H9 (cell line): ENCODE data around the gene TMEM63B. TPM values are rescaled to one million over a fixed set of nuclear protein-coding genes. Genes with fewer than 3 reads are reported as not detected.

ENCODE experiments used
- DNase-seq: peaks from one replicate; pipeline ENCODE4 v3.0.0-alpha.2; 2017
- H2AFZ ChIP-seq: one replicate; pipeline ENCODE4 v1.6.1; 2013; ENCODE audit warnings: mild to moderate bottlenecking, low read length, control low read depth, moderate library complexity
- H2AK5ac ChIP-seq: 2 replicates; pipeline ENCODE4 v1.6.1; 2013; ENCODE audit warnings: low read length, control low read depth, mixed read lengths; ENCODE audit not compliant: insufficient read length
- H2BK120ac ChIP-seq: one replicate; pipeline ENCODE4 v1.6.1; 2013; ENCODE audit warnings: low read depth, mild to moderate bottlenecking, low read length, control low read depth, inconsistent platforms; ENCODE audit not compliant: poor library complexity, severe bottlenecking
- H2BK12ac ChIP-seq: 2 replicates; pipeline ENCODE4 v1.6.1; 2013; ENCODE audit warnings: low read length, control low read depth, mixed read lengths, low read depth; ENCODE audit not compliant: insufficient read length
- H2BK15ac ChIP-seq: 2 replicates; pipeline ENCODE4 v1.6.1; 2013; ENCODE audit warnings: low read depth, low read length, control low read depth
- H2BK20ac ChIP-seq: one replicate; pipeline ENCODE4 v1.6.1; 2013; ENCODE audit warnings: low read depth, mild to moderate bottlenecking, low read length, control low read depth, inconsistent platforms; ENCODE audit not compliant: poor library complexity, severe bottlenecking
- H2BK5ac ChIP-seq: 2 replicates; pipeline ENCODE4 v1.6.1; 2013; ENCODE audit warnings: low read length, control low read depth, mixed read lengths; ENCODE audit not compliant: insufficient read length
- H3K14ac ChIP-seq: 2 replicates; pipeline ENCODE4 v1.6.1; 2013; ENCODE audit warnings: low read length, control low read depth; ENCODE audit not compliant: insufficient read depth
- H3K18ac ChIP-seq: 2 replicates; pipeline ENCODE4 v1.6.1; 2013; ENCODE audit warnings: low read depth, mild to moderate bottlenecking, mixed read lengths, low read length, control low read depth; ENCODE audit not compliant: insufficient read length
- H3K23ac ChIP-seq: 2 replicates; pipeline ENCODE4 v1.6.1; 2013; ENCODE audit warnings: low read length, control low read depth, mixed read lengths, low read depth; ENCODE audit not compliant: insufficient read length
- H3K23me2 ChIP-seq: 2 replicates; pipeline ENCODE4 v1.6.1; 2013; ENCODE audit warnings: low read depth, mild to moderate bottlenecking, mixed read lengths, low read length, control low read depth; ENCODE audit not compliant: insufficient read length, poor library complexity, severe bottlenecking
- H3K27ac ChIP-seq: 2 replicates; pipeline ENCODE4 v1.5.1; 2013; ENCODE audit warnings: low read length, control low read depth, mixed read lengths, low read depth; ENCODE audit not compliant: insufficient read length
- H3K27me3 ChIP-seq: 2 replicates; pipeline ENCODE4 v1.6.1; 2013; ENCODE audit warnings: low read length, control low read depth, inconsistent platforms; ENCODE audit not compliant: insufficient read depth
- H3K4ac ChIP-seq: 2 replicates; pipeline ENCODE4 v1.6.1; 2013; ENCODE audit warnings: low read depth, mild to moderate bottlenecking, control low read depth, inconsistent platforms, low read length, moderate library complexity
- H3K4me1 ChIP-seq: 2 replicates; pipeline ENCODE4 v1.6.1; 2013; ENCODE audit warnings: low read length, control low read depth, inconsistent platforms; ENCODE audit not compliant: insufficient read depth
- H3K4me2 ChIP-seq: 2 replicates; pipeline ENCODE4 v1.6.1; 2013; ENCODE audit warnings: low read length, control low read depth, mixed read lengths; ENCODE audit not compliant: insufficient read length, insufficient read depth
- H3K56ac ChIP-seq: 2 replicates; pipeline ENCODE4 v1.6.1; 2013; ENCODE audit warnings: low read depth, mild to moderate bottlenecking, mixed read lengths, low read length, control low read depth; ENCODE audit not compliant: insufficient read length
- H3K79me1 ChIP-seq: 2 replicates; pipeline ENCODE4 v1.6.1; 2013; ENCODE audit warnings: low read depth, mild to moderate bottlenecking, moderate library complexity, low read length, control low read depth, inconsistent platforms; ENCODE audit not compliant: insufficient read depth, poor library complexity, severe bottlenecking
- H3K79me2 ChIP-seq: 2 replicates; pipeline ENCODE4 v1.6.1; 2013; ENCODE audit warnings: low read length, control low read depth, inconsistent platforms; ENCODE audit not compliant: insufficient read depth
- H3K9ac ChIP-seq: 2 replicates; pipeline ENCODE4 v1.6.1; 2013; ENCODE audit warnings: low read length, control low read depth, mixed read lengths; ENCODE audit not compliant: insufficient read length; ENCODE audit errors: extremely low read depth
- H3K9me3 ChIP-seq: one replicate; pipeline ENCODE4 v1.6.1; 2013; ENCODE audit warnings: low read depth, low read length, inconsistent platforms; ENCODE audit not compliant: control insufficient read depth
- H3T11ph ChIP-seq: one replicate; pipeline ENCODE4 v1.6.1; 2013; ENCODE audit warnings: mild to moderate bottlenecking, low read length, control low read depth, inconsistent platforms
- H4K20me1 ChIP-seq: one replicate; pipeline ENCODE4 v1.6.1; 2013; ENCODE audit not compliant: control insufficient read depth, insufficient read length, insufficient read depth
- H4K5ac ChIP-seq: 2 replicates; pipeline ENCODE4 v1.6.1; 2013; ENCODE audit warnings: low read depth, mild to moderate bottlenecking, mixed read lengths, low read length, control low read depth; ENCODE audit not compliant: insufficient read length
- H4K8ac ChIP-seq: replicated peaks from 2 replicates; pipeline ENCODE4 v1.6.1; 2013; ENCODE audit warnings: low read length, control low read depth, mixed read lengths, low read depth; ENCODE audit not compliant: insufficient read length
- H4K91ac ChIP-seq: 2 replicates; pipeline ENCODE4 v1.6.1; 2013; ENCODE audit warnings: low read depth, mild to moderate bottlenecking, moderate library complexity, mixed read lengths, low read length, control low read depth; ENCODE audit not compliant: insufficient read length
- H3K27ac Mint-ChIP-seq, 3 experiments: 2 replicates in 2 of 3; 3 replicates in 1 of 3; pipeline ENCODE4 v1.8.0; 2020 to 2021; ENCODE audit warnings: mixed read lengths in 3 of 3, mild to moderate bottlenecking in 1 of 3, moderate library complexity in 1 of 3
- H3K27me3 Mint-ChIP-seq: 2 replicates; pipeline ENCODE4 v1.8.0; 2021; ENCODE audit warnings: low read depth, mild to moderate bottlenecking, moderate library complexity, mixed read lengths
- H3K36me3 Mint-ChIP-seq, 3 experiments: 2 replicates in 2 of 3; 3 replicates in 1 of 3; pipeline ENCODE4 v1.8.0; 2020 to 2021; ENCODE audit warnings: low read depth in 3 of 3, mixed read lengths in 3 of 3; ENCODE audit not compliant: insufficient read depth in 1 of 3
- H3K4me1 Mint-ChIP-seq, 2 experiments: 2 replicates each; pipeline ENCODE4 v1.8.0; 2020; ENCODE audit warnings: mixed read lengths in 2 of 2
- H3K4me3 Mint-ChIP-seq, 2 experiments: 2 replicates in 1 of 2; 3 replicates in 1 of 2; pipeline ENCODE4 v1.8.0; 2020 to 2021; ENCODE audit warnings: mild to moderate bottlenecking in 2 of 2, mixed read lengths in 2 of 2, moderate library complexity in 1 of 2
- H3K9me3 Mint-ChIP-seq, 2 experiments: 2 replicates in 1 of 2; 3 replicates in 1 of 2; pipeline ENCODE4 v1.8.0; 2020; ENCODE audit warnings: mild to moderate bottlenecking in 2 of 2, mixed read lengths in 2 of 2, moderate library complexity in 1 of 2
- WGBS: extraction: QIAGEN DNeasy Blood & Tissue Kit; methylation state at CpG from one replicate; pipeline ENCODE4 v1.1.7; 2013; ENCODE audit warnings: missing lambda C conversion rate, low lambda C conversion rate, mixed read lengths; ENCODE audit not compliant: insufficient read length; ENCODE audit errors: extremely low coverage; 5-methylcytosine and 5-hydroxymethylcytosine counted together
- total RNA-seq: library from RNA; stranded (reverse); gene quantifications from 2 replicates; pipeline ENCODE4 v1.2.1, GENCODE V29; 2021
- TF ChIP-seq, protein P1 (sequence below): fragments of 200-600 bp; sonication (generic); conservative IDR thresholded peaks from 3 replicates; pipeline ENCODE4 v1.8.0; 2021; ENCODE audit warnings: antibody characterized with exemption, mild to moderate bottlenecking

Gene TMEM63B
- total RNA-seq, 1 experiment from 2014 or later: 56.3 TPM

DNA sequence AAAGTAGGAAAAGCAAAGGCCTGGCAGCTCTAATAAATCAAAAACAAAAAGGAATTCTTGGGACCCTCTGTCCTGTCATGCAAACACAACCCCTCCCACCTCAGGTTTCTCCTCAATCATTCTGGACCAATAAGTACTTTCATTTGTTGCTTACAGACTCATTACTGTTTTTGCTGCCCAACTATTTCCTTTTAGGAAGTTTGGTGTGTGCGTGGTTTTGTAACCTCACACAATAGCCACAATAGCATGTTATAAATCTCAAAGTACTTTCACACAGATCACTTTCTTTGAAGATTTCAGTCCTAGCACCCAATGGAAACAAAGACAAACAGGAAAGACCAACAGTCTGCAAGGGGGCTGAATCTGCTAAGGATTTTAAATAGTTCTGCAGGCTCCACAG is 4.6 kb upstream of the TMEM63B start:
- Histone ChIP-seq H3K27ac (no peak overlapping the region), H4K5ac (no peak overlapping the region), H2AFZ (no peak overlapping the region), H3K27me3 (no peaks in the 10 kb centered on the region), H2BK120ac (no peak overlapping the region), H3K18ac (no peak overlapping the region), H3K79me1 (peaks cover 10% of the 10 kb centered on the region), H3K14ac (no peak overlapping the region), H3K4ac (no peak overlapping the region), H2BK20ac (no peak overlapping the region), H2AK5ac (no peak overlapping the region), H3K23ac (no peak overlapping the region), H3K4me1 (peaks cover 2% of the 10 kb centered on the region; the same call in 1 of the 2 replicates), H3K56ac (no peak overlapping the region), H3K23me2 (peaks cover 6% of the 10 kb centered on the region), H3T11ph (no peak overlapping the region), H3K9ac (no peak overlapping the region), H4K91ac (no peak overlapping the region), H2BK15ac (no peak overlapping the region), H2BK5ac (no peak overlapping the region), H3K9me3 (no peaks in the 10 kb centered on the region), H4K8ac (no peak overlapping the region), H3K4me2 (no peak overlapping the region), H2BK12ac (no peak overlapping the region), H4K20me1 (no peaks in the 10 kb centered on the region), H3K79me2 (peaks cover 70% of the 10 kb centered on the region)
- TF ChIP-seq, protein P1, sequence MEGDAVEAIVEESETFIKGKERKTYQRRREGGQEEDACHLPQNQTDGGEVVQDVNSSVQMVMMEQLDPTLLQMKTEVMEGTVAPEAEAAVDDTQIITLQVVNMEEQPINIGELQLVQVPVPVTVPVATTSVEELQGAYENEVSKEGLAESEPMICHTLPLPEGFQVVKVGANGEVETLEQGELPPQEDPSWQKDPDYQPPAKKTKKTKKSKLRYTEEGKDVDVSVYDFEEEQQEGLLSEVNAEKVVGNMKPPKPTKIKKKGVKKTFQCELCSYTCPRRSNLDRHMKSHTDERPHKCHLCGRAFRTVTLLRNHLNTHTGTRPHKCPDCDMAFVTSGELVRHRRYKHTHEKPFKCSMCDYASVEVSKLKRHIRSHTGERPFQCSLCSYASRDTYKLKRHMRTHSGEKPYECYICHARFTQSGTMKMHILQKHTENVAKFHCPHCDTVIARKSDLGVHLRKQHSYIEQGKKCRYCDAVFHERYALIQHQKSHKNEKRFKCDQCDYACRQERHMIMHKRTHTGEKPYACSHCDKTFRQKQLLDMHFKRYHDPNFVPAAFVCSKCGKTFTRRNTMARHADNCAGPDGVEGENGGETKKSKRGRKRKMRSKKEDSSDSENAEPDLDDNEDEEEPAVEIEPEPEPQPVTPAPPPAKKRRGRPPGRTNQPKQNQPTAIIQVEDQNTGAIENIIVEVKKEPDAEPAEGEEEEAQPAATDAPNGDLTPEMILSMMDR: no peak
- peaks cover 66% of the 10 kb centered on the region in 2 experiments for H3K4me1 Mint-ChIP-seq
- peaks cover 0 to 18% (median 15%) of the 10 kb centered on the region in 3 experiments; a peak in 4 of 7 replicates for H3K36me3 Mint-ChIP-seq
- H3K27me3 Mint-ChIP-seq: no peaks in the 10 kb centered on the region
- no peak for DNase-seq
- H3K4me3 Mint-ChIP-seq: no peak overlapping the region
- no peaks in the 10 kb centered on the region for H3K9me3 Mint-ChIP-seq
- no CpG with 5 or more reads among the region's 1 CpG for WGBS
- peak overlapping the region in 2 of 3 experiments; percentile 50 to 79; a peak in 4 of 7 replicates for H3K27ac Mint-ChIP-seq
